Midbrain (tissue), 1 donor: ENCODE data around the gene NBPF15.
A peak's percentile ranks its signal among the peaks of the same experiment; 100 is the strongest.
"Not testable (repeated sequence)": the region's sequence is repeated elsewhere in the genome, so short reads cannot be mapped to it uniquely, and the experiment has no call there.

ENCODE experiments used
- DNase-seq: peaks from one replicate; lab custom pipeline; 2025; lab: John Stamatoyannopoulos, UW

Gene NBPF15

GRCh38 chr1:144461136-144461759 lies at the start of gene NBPF15:
Gene NBPF15 (minus strand): TSS chr1:144461669. CDS start chr1:144440003, 21,666 bp downstream.
- peak; percentile 31 for DNase-seq

- not testable (repeated sequence) for DNase-seq
Observed at GRCh38 chr1:144496429-144496828, 35.0 kb upstream of the NBPF15 start.

- DNase-seq, result not testable (repeated sequence)
Observed at GRCh38 chr1:144494130-144494529, 32.7 kb upstream of the NBPF15 start.

- not testable (repeated sequence) for DNase-seq
Observed at GRCh38 chr1:144490394-144490793, 28.9 kb upstream of the NBPF15 start.

- DNase-seq, result not testable (repeated sequence)
Observed at GRCh38 chr1:144487002-144487401, 25.5 kb upstream of the NBPF15 start.

- not testable (repeated sequence) for DNase-seq
Observed at GRCh38 chr1:144485048-144485993, 23.9 kb upstream of the NBPF15 start.

- DNase-seq, result not testable (repeated sequence)
Observed at GRCh38 chr1:144473897-144474296, 12.4 kb upstream of the NBPF15 start.

- not testable (repeated sequence) for DNase-seq
Observed at GRCh38 chr1:144471434-144471833, 10.0 kb upstream of the NBPF15 start.

- DNase-seq, result not testable (repeated sequence)
Observed at GRCh38 chr1:144461778-144462177, 309 bp upstream of the NBPF15 start.

GRCh38 chr1:144460686-144461085 lies 783 bp downstream of the NBPF15 start:
- not testable (repeated sequence) for DNase-seq

GRCh38 chr1:144442402-144442801 lies 19.1 kb downstream of the NBPF15 start:
- DNase-seq, result not testable (repeated sequence)

- not testable (repeated sequence) for DNase-seq
Observed at GRCh38 chr1:144439737-144440136, 21.7 kb downstream of the NBPF15 start.

- DNase-seq, result not testable (repeated sequence)
Observed at GRCh38 chr1:144418891-144419694, 42.4 kb downstream of the NBPF15 start.

GRCh38 chr1:144413404-144414118 lies 47.9 kb downstream of the NBPF15 start:
- DNase-seq, result not testable (repeated sequence)

GRCh38 chr1:144412491-144413403 lies 48.7 kb downstream of the NBPF15 start:
- DNase-seq, result peak; percentile 67

GRCh38 chr1:144412068-144412471 lies 49.4 kb downstream of the NBPF15 start:
- DNase-seq, result peak; percentile 51

GRCh38 chr1:144402807-144403206 lies 58.7 kb downstream of the NBPF15 start:
- not testable (repeated sequence) for DNase-seq

GRCh38 chr1:144371651-144372050 lies 89.8 kb downstream of the NBPF15 start:
- not testable (repeated sequence) for DNase-seq
